ENCODE measurements around the gene CLIP3.
"Not testable (repeated sequence)": the region's sequence is repeated elsewhere in the genome, so short reads cannot be mapped to it uniquely, and the experiment has no call there.

The CLIP3 gene

DNA sequence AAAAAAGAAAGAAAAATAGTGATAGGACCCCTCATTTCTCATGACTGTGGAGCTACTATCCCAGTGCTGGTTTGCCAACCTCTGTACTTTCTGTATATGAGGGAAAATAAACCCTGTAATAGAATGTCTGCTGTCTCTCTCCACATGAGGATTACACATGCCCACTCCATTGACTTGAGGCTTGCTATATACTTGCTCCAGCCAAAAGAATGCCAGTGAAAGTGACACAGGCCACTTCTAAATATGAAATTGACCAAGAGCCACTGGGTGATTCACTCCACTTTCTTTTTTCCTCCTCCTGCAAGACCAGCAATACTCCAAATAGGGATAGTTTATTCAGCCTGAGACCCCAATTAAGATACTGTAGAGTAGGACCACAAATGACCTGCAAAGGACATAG lies 15.2 kb upstream of the CLIP3 start:
- no peak for DNase-seq (ENCODE audit: low read depth, low spot score)

DNA sequence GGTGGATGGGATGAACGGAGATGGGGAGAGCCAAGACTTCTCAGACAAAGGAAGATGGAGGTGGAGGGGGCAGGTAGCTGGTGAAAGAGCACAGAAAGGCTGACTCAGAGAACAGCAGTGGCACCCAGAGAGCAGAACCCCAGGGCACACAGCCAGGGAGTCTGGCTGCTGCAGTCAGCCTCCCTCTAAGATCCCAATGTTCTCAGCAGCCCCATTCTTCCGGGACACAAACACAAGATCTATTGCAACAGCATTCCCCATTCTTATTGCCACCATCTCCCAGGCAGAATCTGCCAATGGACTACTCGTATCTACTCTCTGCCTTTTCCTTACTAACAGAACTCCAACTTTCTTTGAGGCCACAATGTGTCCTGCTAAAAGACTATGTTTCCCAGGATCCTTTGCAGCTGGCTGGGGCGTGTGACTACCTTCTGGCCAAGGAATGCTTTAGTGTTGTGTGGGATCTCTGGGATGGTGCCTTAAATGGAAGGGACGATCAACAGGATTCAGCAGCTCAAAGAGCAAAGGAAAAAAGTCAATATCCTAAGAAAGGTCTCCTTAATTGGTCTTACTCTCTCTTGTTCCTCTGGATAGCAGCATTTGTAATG lies 13.9 kb upstream of the CLIP3 start:
- no peak for DNase-seq (ENCODE audit: low read depth, low spot score)

GRCh38 chr19:36043952-36044351 lies 11.3 kb upstream of the CLIP3 start:
- no peak for DNase-seq (ENCODE audit: low read depth, low spot score)

DNA sequence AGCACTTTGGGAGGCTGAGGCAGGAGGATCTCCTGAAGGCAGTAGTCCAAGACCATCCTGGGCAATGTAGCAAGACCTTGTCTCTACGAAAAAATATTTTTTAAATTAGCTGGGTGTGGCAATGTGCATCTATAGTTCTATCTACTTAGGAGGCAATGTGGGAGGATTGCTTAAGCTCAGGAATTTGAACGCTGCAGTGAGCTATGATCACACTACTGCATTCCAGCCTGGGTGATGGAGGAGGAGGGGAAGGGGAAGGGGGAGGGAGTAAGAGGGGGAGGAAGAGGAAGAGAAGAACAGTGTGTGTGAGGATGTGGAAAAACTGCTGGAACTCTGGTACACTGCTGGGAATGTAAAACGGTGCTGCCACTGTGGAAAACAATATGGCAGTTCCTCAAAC lies 9.2 kb upstream of the CLIP3 start:
- DNase-seq (ENCODE audit: low read depth, low spot score) = no peak

DNA sequence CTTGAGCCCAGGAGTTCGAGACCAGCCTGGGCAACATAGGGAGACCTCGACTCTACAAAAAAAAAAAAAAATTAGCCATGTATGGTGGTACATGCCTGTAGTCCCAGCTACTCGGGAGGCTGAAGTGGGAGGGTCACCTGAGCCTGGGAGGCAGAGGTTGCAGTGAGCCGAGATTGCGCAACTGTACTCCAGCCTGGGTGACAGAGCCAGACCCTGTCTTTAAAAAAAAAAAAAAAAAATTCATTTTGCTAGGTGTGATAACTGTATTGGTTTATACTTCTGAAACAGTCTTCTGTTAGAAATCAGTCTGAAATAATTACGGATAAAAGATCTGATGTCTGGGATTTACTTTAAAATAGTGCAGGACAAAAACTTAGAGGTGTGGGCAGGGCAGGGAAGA lies 8.4 kb upstream of the CLIP3 start:
- DNase-seq (ENCODE audit: low read depth, low spot score) = not testable (repeated sequence)

- no peak for DNase-seq (ENCODE audit: low read depth, low spot score)
Observed at GRCh38 chr19:36040495-36040894, 7.8 kb upstream of the CLIP3 start.

GRCh38 chr19:36031308-36031707 lies 1.4 kb downstream of the CLIP3 start:
- no peak for DNase-seq (ENCODE audit: low read depth, low spot score)

DNA sequence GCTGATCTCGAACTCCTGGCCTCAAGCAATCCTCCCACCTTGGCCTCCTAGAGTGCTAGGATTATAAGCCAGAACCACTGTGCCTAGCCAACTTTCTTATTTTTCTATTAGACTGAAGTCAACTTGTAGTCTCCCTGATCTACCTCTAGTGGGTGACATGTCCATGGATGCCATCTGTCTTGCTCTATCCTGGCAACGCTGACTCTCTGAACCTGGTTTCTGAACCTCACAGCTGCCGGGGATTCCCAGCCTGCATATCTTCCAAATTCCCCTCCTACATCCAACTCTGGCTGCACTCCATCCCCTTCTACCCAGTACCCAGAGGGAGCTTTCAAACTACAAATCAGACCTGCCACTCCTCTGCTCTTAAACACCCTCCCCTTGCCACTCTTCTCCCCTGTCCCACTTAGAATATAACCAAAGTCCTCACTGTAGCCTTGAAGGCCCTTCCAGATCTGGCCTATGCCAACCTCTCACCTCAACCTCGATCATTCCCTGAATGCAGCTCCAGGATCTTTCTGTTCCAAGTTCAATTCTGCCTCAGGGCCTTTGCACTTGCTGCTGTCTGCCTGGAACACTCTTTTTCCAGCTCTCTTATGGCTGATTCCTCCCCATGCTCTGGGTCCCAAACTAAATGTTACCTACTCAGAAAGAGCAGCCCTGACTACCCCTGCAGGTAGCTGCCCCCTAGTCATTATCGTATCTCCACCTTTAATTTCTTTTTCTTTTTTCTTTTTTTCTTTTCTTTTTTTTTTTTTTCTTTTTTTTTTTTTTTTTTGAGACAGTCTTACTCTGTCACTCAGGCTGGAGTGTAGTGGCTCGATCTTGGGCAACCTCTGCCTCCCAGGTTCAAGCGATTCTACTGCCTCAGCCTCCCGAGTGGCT lies 2.2 kb downstream of the CLIP3 start:
- DNase-seq (ENCODE audit: low read depth, low spot score) = no peak

DNA sequence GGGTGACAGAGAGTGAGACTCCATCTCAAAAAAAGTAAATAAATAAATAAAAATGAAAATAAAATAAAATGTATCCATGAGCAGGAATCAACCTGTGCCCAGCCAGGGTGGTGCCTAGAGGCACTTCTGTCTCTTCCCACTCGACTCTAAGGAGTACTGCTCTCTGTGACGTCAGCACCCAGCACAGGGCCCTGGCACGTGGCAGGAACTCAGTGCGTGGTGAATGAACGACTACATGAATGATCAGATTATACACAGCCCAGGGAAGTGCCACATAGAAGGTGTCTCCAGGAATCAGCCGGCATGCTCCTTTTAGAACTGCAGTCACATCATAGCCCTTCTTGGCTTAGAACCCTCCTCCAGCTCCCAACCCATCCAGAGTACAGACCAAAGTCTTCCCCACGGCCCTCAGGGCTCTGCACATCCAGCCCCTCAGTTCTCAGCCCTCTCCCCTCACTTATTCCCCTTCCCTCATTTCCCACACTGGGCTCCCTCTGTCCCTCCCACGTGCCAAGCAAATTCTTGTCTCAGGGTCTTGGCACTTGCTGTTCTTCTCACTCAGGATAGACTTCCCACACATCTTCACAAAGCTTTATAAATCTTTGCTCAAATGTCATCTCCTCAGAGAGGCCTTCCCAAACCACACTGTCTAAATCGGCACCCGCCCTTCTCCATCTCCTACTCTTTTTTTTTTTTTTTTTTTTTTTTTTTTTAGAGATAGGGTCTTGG lies 4.2 kb downstream of the CLIP3 start:
- no peak for DNase-seq (ENCODE audit: low read depth, low spot score)

GRCh38 chr19:36027696-36028095 lies 5.0 kb downstream of the CLIP3 start:
- DNase-seq (ENCODE audit: low read depth, low spot score) = no peak

GRCh38 chr19:36026091-36026876 lies 6.4 kb downstream of the CLIP3 start:
- no peak for DNase-seq (ENCODE audit: low read depth, low spot score)

DNA sequence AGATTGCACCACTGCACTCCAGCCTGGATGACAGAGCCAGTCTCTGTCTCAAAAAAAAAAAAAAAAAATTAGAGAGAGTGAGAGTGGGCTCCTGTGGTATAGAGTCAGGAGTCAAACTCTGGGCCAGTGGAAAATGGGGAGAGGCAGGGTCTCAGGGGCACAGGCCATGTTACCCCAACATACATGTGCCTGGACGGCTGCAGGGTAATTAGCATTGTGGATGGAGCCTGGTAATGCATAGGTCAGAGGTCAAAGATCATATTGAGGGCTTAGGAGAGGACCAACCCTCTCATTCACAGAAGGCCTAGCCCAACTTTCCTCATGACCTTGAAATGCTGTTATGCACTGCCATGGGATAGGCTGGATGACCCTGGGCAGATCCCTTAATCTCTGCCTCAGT lies 7.1 kb downstream of the CLIP3 start:
- DNase-seq (ENCODE audit: low read depth, low spot score) = no peak

GRCh38 chr19:36023432-36023831 lies 9.2 kb downstream of the CLIP3 start:
- DNase-seq (ENCODE audit: low read depth, low spot score) = no peak

- DNase-seq (ENCODE audit: low read depth, low spot score) = no peak
Observed at GRCh38 chr19:36019061-36019670, 13.5 kb downstream of the CLIP3 start.

DNA sequence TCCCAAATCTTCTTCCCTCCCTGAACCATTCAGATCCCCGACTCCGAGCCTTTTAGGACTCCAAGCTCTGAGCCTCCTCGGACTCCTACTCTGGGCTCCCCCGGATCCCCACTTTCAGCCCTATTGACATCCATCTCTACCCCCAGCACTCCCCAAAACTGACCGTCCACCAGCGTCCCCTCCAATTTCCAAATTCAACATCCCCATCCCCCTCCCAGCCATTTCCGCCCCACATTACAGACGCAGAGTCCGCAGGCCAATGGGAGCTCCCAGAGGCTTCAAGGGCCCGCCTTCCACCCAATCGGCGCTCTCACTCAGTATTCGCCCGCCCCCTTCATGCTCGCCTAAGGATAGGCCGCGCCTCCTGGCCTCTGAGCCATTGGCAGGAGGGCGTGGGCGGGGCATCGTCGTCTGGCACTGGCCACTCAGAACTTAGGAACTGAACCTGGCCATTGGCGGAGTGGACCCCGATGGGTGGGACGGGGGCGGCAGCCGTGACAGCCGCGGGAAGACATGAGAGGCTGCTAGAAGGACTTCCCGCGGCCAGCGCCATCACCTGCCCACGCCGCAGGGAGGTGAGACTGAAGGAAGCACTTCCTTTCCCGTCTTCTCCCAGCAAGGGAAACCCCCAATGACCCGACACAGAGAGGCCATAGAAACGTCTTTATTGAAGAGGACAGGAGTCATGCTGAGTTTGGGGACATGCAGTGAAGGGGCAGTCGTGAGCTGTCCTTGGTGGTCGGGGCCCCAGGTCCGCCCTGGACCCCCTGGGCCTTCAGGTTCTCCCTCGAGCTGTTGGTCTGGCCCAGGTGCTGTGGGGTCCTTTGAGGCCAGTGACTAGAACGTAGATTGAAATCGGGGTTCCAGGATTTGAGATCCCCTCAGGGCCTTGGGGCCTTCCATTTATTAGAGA lies 18.4 kb downstream of the CLIP3 start, which contains the start of gene ALKBH6:
Gene ALKBH6 (minus strand): TSS at position 202 of the 913 bp plus-strand sequence. CDS start 816 bp downstream, outside the sequence.
- peak; percentile 96 for DNase-seq (ENCODE audit: low read depth, low spot score)

DNA sequence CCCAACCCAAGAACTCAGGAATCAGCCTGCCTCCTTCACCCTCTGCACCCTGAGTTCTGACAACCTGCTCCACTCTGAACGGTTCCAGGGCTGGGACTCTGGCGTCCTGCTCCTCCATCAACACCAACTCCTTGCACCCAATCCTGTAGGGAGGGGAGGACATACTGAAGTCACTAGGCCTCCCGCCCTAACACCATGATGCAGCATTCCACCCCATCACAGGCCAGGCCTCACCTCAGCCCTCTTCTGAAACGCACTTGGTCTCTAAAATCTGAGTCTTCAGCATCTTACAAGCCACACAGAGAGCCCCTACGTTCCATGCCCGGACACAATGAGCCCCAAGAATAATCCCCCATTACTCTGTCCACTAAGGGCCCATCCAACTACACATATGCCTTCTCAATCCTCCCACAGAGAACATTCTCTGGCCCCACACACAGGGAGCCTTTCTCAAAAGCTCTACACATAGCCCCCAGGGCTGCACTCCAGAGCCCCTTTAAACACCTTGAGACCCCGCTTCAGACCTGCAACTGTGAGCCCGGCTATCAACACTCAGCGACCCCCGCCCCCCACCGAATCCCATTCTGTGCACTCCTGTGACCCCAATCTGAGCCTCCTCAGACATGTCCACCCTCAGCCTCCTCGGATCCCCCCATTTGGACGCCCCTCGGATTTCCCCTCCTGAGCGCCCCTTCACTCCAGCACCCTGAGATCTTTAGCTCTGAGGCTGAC lies 19.2 kb downstream of the CLIP3 start:
- DNase-seq (ENCODE audit: low read depth, low spot score) = no peak

DNA sequence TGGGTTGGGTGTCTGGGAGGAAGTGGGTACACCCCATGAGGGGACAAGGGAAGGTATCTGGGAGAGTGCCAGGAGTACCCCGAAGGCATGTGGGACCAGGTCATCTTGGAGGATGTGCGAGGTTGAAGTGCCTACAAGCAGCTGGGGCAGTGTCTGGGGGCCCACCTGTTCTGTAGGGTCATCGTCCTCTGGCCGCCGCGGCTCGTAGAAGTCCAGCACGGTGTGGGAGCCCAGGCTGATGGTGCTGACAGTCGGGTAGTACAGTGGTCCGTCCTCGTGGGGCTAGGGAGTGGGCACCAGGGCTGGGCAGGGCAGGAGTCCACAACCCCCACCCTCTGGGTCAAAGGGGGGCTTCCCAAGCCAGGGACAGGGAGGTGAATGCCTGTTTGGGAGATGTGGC lies 22.3 kb downstream of the CLIP3 start:
- no peak for DNase-seq (ENCODE audit: low read depth, low spot score)

DNA sequence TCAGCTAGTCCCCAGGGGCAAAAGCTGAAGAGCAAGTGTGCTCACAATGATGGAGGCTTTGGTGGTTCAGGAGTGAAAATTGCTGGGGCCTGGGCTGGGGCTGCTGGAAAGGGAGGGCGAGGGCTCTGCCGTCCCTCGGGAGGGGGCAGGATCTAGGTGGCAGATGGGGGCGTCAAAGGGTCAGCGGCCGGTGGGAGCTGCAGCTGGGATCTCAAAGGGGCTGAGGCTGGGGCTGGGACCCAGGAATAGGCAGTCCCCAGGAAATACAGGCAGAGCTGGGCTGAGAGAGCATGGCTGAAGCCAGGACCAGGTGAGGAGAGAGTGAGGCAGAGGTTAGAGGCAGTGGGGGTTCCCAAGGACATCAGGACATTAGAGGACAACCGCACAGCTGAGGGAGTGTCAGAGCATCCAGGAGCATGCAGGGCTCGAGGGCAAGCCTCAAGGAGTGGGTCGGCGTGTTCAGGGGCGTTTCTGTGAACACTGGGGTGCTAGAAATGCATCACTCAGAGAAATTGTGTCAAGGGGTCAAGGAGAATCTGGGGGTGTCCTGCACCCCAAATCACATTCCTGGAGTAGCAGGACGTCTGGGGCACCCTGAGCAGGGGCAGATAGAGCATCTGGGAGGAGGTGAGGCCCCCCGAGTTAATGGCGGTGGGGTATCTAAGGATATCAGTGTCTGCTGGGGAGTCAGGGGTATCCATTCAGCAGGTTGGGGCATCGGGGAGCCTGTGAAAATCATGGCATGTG lies 22.9 kb downstream of the CLIP3 start:
- DNase-seq (ENCODE audit: low read depth, low spot score) = no peak

GRCh38 chr19:36009220-36009619 lies 23.5 kb downstream of the CLIP3 start:
- no peak for DNase-seq (ENCODE audit: low read depth, low spot score)
